Transverse colon (tissue), 3 donors: ENCODE data around the gene KCNJ5.

Experiments used
- POLR2A ChIP-seq: fragments of 450-650 bp; IDR thresholded peaks from one replicate; pipeline ENCODE4 v1.6.1; 2016; ENCODE audit warnings: antibody characterized with exemption, mild to moderate bottlenecking, moderate library complexity
- POLR2AphosphoS5 ChIP-seq, 3 donors: sonication (generic); formaldehyde crosslinking; IDR thresholded peaks; one replicate each; pipeline ENCODE4 v1.6.1; 2016; ENCODE audit warnings: antibody characterized with exemption in 3 of 3

DNA sequence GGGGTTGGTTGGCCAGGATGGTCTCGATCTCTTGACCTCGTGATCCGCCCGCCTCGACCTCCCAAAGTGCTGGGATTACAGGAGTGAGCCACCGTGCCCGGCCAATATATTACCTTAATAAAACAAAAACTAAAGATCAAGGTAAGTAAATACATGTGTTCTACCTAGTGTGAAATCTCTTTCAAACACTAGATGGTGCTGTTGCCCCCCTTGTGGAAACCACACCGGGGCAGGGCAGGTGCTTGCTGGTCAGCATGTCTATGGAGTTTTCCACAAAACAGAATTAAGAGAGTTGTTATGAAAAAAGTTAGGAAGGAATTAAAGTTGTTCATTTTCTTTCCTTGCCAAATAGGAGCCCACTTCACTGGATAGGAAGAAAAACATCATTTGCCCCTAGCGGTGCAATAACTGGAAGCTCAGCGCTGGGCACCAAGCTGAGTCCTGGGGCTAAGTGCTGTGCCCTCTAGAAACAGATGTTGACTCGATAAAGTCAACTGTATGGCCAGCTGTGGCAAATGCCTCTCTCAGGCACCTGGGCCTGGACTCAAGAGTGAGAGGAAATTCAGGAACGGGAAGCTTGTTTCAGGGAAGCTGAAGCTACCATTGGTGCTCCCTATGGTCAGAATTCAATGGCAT is 6.3 kb upstream of the KCNJ5 start:
- TF ChIP-seq POLR2A = no peak
- TF ChIP-seq POLR2AphosphoS5 (IDR thresholded peaks at IDR 0.05) = no peak
